ENCODE measurements around the gene PHLDB3.
"Not testable (repeated sequence)": the region's sequence is repeated elsewhere in the genome, so short reads cannot be mapped to it uniquely, and the experiment has no call there.

- TF ChIP-seq CTCF (conservative IDR thresholded peaks at IDR 0.05; ENCODE audit: low read length); EZH2phosphoT487 (IDR thresholded peaks at IDR 0.05; ENCODE audit: borderline replicate concordance, low read depth, low read length): not testable (repeated sequence)
These were observed 43.4 kb upstream of the PHLDB3 start for GRCh38 chr19:43547926-43548325.

Measured in OCI-LY7 (cell line).